HG03457 (cell line): ENCODE measurements around the gene FAXDC2.
"Not testable (repeated sequence)": the region's sequence is repeated elsewhere in the genome, so short reads cannot be mapped to it uniquely, and the experiment has no call there.

Experiments
- ATAC-seq: cut with Tn5 transposase; IDR thresholded peaks from one replicate; pipeline ENCODE4 v1.9.1; 2021; ENCODE audit warnings: moderate number of reproducible peaks; ENCODE audit not compliant: unreplicated experiment

Gene FAXDC2

DNA sequence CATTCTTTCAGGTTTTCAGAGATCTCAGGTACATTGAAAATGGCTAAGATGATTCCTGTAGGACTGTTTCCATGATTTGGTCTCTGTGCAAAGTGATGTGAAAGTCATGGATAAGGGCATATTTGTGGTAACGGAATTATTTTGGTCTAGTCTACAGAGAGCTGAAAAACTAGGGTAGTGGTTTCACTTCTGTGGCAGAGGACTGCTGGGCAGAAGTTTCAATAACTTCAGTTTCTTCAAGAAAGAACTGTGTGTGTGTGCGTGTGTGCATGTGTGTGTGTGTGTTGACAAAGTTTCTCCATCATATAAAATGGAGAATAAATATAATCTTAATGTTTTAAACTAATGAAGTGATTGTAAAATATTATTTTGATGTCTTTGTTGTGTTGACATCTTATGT is 12.4 kb upstream of the FAXDC2 start:
- ATAC-seq = no peak

DNA sequence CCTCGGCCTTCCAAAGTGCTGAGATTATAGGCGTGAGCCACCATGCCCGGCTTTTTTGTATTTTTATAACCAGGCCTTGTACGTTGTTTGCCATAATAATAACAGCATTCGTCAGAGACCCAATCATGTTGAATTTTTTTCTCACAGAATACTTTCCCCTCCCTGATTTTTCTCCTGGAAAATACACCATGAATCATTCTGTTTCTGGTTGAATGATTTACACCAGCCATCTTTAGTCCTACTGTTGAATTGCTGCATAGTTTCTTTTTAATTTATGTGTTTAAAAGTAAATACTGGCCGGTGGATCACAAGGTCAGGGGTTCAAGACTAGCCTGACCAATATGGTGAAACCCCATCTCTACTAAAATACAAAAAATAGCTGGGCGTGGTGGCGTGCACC is 11.5 kb upstream of the FAXDC2 start:
- ATAC-seq = no peak

DNA sequence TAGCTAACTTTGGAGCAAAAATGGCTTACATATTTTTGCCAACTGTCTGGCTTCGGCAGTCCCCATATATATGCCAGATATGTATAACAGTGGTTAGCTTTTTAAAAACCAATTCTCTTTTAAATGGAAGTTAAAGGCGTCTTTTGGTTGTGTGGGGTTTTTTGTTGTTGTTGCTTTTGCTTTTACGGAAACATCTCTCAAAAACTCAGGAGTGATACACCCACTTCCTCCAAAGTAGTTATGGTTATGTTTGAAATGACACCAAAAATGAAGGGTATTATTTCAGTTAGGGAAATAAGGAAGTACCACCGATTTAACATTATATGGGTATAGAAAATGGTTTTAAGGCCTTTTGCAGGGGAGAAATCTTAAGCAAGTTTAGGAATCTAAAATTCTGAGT is 10.4 kb upstream of the FAXDC2 start:
- ATAC-seq = no peak

DNA sequence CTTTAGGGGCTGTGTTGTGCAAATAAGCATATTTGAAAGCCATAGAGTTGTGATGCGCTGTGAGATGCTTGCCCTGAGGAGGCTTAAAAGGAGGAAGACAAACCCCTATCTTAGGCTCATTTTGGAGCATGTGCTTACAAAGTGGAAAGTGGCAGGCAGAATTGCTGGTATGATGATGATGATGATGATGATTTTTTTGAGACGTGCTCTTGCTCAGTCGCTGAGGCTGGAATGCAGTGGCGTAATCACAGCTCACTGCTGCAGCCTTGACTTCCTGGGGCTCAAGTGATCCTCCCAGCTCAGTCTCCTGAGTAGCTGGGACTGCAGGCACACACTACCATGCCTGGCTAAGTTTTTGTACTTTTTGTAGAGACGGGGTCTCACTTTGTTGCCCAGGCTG is 9.7 kb upstream of the FAXDC2 start:
- no peak for ATAC-seq

DNA sequence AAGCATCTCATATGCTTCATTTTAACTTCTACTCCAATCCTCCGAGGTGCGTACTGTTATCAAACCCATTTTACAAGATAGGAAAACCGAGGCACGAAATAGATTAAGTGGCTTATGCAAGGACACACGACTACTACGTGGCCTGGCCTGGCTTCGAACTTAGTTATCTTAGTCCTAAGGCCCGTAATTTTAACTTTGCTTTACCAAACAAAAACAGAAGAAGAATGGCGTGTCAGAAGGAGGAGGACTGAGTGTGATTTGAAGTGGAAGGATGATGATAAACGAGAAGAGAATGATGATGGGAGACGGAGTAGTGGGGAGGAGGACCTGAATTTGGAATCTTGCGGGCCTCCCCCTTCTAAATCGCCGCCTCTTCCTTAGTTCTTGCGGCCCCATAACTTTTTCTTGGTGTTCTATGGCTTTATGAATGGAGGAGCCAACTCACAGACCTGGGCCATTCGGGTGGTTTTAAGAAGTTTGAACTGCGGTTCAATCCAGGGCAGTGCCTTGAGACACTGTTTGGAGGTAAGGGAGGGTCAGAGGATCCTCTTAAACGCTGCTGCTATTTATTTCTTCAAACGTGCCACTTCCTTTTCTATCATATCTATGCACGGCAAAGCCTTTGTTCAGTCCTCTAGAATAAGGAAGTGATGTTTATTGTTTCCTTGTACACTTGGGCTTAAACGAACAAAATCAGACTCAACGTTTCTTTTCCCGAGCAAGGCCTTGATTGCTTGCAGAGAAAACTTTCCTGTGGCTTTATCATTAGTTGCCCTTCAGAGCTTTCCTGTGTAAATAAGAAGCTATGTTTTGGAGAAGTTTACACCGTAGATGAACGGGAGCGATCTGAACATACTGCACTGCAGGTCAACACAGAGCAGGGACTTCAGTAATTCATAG is 8.8 kb upstream of the FAXDC2 start:
- ATAC-seq = no peak

DNA sequence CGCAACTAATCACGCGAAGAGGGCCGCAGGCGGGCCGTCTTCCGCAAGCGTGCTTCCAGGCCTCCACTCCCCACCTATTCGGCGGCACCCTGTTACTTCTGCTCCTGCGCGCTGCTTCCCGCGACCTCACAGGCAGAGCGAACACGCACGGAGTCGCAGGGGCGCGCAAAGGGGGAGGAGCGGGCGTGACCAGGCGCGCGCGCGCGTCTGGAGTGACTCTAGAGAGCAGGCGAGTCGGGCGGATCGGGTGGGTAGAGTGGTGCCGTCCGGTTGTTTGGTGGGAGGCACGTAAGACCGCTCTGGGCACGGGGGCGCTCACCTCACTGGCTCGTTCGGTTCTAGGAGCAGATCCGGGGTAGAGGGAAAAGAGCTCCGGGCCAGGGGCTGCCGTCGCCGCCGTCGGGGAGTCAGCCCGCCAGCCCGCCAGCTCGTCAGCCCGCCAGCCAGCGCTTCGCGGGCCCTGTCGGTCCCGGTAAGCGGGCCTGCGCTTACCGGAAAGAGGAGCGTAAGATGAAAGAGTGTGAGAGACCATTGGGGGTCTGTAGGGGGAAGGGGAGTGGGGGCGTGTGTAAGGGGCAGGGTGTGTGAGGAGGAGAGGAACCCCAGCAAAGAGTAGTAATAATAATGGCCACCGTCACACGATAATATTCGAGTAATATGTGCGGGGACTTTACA is 8.0 kb upstream of the FAXDC2 start, which contains the start of gene CNOT8:
CNOT8 (plus strand) TSS at position 331 of the 675 bp plus-strand sequence. CDS start 4,652 bp downstream, outside the sequence.
- peak; percentile 85 for ATAC-seq

DNA sequence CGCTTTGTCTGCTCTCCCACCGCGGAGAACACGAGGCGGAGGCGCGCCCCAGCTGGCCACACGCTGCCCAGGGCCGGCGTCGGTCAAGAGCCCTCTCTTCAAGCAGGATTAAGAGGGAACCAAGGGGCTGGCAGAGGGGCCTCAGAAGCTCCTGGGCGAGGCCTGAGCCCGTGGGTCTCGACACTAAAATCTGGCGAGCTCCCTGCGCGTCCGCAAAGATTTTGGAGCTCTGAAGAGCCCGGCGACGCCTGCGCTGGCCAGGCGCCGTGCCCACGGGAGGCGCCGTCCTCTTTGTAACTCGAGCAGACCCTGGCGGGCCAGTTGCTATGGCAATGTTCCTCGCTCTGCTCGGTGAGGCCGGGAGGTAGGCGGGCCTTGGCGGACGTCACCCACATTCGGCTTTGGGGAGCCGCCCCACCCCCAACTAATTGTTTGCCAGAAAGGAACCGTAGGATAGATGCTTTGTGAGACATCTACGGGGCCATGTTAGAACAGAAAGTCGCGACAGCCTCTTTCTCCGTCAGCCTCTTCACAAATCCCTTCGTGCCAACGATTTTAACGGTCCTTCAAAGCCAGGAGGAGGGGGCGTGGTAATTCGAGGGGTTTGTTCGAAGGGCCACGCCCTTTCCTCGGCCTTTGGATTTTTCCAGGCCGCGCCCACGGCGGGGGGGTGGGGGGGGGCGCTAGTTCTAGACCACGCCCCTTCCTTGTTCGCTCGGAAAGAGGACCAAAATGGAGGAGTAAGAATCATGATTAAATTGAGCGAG is 7.3 kb upstream of the FAXDC2 start:
- ATAC-seq = peak; percentile 53

DNA sequence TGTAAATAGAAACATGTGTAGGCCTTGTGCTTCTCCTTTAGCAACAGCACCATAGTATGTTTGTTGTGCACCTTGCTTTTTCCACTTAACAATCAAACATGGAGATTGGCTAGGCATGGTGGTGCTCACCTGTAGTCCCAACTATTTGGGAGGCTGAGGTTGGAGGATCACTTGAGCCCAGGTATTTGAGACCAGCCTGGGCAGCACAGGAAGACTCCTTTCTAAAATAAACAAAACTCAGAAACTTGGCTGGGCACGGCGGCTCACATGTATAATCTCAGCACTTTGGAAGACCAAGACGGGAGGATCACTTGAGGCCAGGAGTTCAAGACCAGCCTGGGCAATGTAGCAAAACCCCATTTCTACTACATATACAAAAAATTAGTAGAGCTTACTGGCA is 948 bp upstream of the FAXDC2 start:
- ATAC-seq = no peak

DNA sequence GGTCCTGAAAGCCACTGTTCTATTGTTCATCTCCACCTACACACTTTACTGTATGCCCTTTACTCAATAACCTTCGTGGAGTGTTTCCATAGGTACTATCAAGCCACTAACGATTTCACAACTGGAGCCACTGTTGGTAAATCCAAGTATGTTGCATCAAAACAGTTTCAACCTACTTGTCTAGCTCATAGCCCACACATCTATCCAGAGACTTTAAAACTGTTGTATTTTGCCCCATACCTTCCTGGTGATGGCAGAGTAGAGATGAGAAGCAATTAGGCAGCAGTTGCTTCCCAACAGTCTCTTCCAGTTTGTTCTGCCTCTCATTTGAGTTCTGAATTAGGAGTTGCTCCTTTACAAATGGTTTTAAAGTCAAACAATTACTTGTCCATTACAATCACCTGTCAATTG is 607 bp downstream of the FAXDC2 start:
- ATAC-seq = no peak

DNA sequence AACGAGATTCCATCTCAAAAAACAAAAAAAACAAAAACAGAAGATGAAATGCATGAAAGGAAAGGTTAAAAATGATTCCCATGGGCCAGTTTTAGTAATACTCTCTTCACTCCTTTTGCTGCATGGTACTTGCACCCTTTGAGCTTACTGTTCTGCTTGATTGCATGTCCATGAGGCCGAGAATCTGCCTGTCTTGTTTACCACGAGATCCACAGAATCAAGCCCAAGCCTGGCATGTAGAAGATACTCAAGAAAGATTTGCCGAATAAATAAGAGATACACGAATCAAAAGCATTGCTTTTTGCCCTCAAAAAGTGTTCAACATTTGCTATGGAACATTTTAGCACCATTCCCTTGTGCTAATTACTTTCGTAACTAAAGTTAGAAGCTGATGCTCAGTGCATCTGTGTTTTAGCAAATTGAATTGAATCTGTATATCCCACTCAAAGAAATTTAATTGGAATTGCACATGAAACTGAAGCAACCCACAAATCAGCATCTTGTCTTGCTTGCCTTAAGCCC is 1.1 kb downstream of the FAXDC2 start:
- ATAC-seq = no peak

DNA sequence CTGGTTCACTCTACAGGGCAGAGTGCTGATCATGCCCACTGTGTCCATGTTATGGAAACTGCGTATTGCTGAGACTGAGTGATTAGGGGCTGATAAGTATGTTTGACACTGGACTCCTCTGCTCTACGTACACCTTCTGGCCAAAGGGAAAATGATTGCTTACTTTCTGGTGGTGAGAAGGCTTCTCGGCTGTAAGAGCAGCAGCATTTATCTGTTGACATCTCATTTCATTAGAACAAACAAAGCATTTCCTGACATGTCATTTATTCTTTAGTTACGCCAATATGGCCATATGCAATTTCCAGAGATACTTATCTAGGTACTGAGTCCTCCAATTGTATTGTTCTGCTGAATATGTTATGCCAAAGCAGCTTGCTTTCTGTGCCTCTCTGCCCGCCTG is 5.6 kb downstream of the FAXDC2 start:
- ATAC-seq = no peak

DNA sequence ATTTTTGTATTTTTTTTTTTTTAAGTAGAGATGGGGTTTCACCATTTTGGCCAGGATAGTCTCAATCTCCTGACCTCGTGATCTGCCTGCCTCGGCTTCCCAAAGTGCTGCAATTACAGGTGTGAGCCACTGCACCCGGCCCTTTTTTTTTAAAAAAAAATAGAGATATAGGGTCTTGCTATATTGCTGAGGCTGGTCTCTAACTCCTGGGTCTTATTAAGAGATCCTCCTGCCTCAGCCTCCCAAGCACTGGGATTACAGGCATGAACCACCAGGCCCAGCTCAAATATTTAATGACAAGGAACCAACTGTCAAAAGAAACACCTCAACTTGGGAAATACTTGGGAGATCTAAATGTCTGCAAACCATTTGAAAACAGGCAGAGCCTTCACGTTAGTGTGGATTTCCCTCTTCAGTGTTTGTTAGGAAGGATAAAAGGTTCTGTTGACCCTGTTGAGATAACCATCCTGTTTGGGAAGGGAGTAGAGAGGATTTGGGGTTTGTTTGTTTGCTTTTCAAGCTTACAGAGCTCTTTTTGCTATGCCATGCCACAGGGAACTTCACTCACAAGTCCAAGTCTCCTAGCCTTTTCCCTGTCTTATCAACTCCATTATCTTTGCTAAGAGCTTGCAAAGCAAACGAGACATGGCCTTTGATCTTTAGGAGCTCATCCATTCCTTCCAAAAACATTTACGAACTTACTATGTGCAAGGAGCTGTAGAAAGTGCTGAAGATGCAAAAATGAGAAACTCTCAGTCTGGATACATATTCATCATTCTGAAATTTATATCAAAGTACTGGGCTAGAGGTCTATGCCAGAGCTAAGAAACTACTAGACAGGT is 7.5 kb downstream of the FAXDC2 start:
- ATAC-seq = no peak

DNA sequence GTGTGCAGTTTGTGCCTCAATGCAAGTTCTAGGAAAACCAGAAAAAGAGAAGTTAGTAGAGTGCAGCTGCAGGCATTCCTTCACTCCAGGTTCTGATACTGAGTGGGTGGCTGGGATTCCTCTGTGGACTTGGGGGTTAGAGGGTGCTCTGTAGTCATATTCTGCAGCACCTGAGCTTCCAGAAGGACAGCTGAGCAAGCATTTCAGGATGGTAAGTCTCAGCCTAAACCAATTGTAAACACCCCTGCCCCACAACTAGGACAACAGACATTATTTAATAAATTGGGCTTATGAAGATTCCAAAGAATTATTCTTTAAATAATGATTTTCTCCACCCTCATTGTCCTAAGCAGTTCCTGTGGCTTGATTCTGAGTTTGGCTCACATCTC is 9.1 kb downstream of the FAXDC2 start:
- ATAC-seq = no peak

DNA sequence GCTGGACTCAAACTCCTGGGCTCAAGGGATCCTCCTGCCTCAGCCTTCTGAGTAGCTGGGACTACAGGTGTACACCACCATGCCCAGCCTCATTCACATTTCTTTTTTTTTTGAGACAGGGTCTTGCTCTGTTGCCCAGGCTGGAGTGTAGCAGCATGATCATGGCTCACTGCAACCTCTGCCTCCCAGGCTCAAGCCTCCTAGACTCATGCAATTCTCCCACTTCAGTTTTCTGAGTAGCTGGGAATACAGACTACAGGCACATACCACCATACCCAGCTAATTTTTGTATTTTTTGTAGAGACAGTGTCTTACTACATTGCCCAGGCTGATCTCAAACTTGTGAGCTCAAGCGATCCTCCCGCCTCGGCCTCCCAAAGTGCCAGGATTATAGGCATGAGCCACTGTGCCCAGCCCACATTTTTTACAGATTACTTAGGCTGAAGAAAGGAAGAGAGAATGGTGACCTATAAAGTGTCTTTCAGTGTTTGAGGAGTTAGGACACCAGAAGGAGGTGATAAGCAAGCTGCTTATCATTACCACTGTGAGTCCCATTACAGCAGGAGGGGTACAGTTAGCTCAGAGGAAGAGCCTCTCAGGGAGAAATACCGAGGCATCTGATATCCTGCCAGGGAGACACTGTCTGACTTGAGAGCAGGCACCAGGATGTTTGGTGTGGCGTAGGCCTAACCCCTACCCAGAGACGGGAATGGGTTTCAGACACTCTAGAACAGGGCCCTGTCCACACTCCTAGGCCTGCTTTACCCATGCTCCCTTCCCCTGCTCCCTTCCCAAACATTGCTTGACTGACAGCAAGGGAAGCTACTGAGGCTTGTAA is 9.7 kb downstream of the FAXDC2 start:
- no peak for ATAC-seq

DNA sequence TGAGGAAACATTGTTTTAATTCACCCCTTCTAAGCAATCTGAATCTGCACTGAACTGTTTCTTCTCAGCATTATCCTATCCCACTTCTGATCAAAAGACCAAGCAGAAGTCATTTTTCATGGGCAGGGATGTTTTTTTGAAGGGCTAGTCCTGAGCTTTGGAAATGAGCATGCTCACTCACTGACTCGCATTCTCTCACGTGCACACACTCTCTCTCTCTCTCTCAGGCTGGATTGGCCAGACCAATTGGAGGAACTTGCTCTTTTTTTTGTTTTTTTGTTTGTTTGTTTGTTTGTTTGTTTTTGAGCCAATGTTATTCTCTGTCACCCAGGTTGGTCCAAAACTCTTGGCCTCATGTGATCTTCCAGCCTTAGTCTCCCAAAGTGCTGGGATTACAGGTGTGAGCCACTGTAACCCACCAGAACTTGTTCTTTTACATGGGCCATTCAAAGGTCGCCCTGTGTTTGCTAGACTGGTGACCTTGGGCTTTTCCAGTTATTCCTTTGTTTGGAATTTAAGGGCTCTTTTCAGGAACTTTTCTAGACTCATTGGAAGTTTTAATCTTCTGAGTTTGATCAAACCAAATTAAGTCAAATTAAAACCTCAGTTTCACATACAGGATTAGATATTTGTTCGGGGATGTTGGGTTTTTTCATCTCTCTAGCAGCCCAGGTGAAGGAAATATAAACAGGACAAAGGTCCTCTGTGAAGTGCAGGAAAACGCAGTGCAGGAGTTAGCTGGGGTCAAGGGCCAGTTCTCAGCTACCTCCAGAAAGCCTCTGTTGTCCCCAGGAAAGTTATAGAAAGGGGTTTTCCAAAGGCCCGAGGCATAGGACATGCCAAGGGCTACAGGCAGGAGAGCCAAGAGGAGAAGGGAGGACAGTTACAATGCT is 13.1 kb downstream of the FAXDC2 start:
- no peak for ATAC-seq

DNA sequence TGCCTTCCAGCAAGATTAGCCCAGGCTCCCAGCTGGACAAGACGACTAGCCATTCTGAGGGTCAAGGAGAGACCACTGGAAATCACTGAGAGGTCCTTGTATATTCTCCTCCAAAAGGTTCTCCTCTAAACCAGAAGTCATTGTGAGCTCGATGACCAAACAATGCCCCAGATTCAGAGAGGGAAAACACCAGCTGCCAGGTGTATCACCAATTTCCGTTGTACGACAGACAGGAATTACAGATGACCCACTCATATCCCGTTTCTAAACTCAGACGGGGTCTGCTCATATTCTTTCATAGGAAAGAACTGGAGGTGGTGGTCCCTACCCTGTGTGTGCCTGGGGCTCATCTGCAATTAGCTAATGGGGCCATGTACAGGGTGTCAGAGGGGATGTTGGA is 14.2 kb downstream of the FAXDC2 start:
- no peak for ATAC-seq

DNA sequence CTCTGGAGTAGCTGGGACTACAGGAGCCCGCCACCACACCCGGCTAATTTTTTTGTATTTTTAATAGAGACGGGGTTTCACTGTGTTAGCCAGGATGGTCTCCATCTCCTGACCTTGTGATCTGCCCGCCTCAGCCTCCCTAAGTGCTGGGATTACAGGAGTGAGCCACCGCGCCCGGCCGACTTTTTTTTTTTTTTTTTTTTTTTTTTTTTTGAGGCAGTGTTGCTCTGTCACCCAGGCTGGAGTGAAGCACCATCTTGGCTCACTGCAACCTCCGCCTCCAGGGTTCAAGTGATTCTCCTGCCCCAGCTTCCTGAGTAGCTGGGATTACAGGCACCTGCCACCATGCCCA is 14.7 kb downstream of the FAXDC2 start:
- ATAC-seq = not testable (repeated sequence)

DNA sequence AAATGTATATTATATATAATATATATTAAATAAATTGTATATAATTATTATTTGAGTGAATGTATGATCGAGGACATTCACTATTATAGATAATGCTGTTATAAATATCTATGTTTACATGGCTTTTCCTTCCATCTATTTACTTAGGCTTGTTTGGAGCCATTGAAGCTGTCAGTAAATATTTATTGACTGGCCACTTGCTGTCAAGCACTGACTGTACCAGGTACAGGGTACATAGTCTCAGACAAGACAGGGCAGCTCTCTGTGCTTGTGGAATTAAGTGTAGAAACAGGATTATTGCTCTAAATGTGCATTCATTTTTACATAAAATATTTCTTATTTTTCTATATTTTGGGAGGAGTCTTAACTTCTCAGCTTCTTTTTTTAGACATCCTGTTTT is 16.4 kb downstream of the FAXDC2 start:
- ATAC-seq = no peak

DNA sequence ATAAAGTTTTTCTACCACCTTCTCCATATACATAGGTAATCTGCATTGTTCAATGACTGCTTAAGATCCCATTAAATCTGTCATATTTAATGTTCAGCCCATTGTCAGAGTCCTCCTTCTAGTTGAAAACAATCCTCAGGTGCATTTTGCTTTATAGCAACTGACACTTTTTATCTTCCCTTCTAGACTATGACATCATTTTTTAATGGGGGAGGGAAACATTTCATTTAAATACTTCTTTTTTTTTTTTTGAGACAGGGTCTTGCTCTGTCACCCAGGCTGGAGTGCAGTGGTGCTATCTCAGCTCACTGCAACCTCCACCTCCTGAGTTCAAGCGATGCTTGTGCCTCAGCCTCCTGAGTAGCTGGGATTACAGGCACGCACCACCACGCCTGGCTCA is 17.6 kb downstream of the FAXDC2 start:
- ATAC-seq = not testable (repeated sequence)
